T-helper 1 cell treated with Interleukin-12 subunit alpha and Interleukin-12 subunit beta and Interleukin-4 antibody, amounts not matched to agents 30 μg/mL and 1 μg/mL, for 36 hours (primary cell): ENCODE results near the gene ACAD11.
"Not testable (repeated sequence)": the region's sequence is repeated elsewhere in the genome, so short reads cannot be mapped to it uniquely, and the experiment has no call there.

Source experiments
- H3K27ac Mint-ChIP-seq: one replicate; pipeline ENCODE4 v1.8.0; 2021; ENCODE audit warnings: mild to moderate bottlenecking, mixed read lengths
- H3K27me3 Mint-ChIP-seq: one replicate; pipeline ENCODE4 v1.8.0; 2021; ENCODE audit warnings: low read depth, mixed read lengths
- H3K36me3 Mint-ChIP-seq: one replicate; pipeline ENCODE4 v1.8.0; 2021; ENCODE audit warnings: low read depth, mixed read lengths
- H3K4me1 Mint-ChIP-seq: one replicate; pipeline ENCODE4 v1.8.0; 2021; ENCODE audit warnings: low read depth, mixed read lengths
- H3K4me3 Mint-ChIP-seq: one replicate; pipeline ENCODE4 v1.8.0; 2021; ENCODE audit warnings: mild to moderate bottlenecking, moderate library complexity, mixed read lengths
- H3K9me3 Mint-ChIP-seq: one replicate; pipeline ENCODE4 v1.8.0; 2021; ENCODE audit warnings: mixed read lengths

ACAD11 gene

GRCh38 chr3:132637590-132637989 is 22.0 kb downstream of the ACAD11 start:
- no peaks in the 10 kb centered on the region for H3K4me1 Mint-ChIP-seq
- H3K27ac Mint-ChIP-seq: no peak overlapping the region

GRCh38 chr3:132635052-132635451 is 24.6 kb downstream of the ACAD11 start:
- Mint-ChIP-seq H3K9me3 (no peaks in the 10 kb centered on the region), H3K27me3 (no peaks in the 10 kb centered on the region), H3K27ac (no peak overlapping the region), H3K36me3 (peaks cover 13% of the 10 kb centered on the region), H3K4me3 (no peak overlapping the region), H3K4me1 (no peaks in the 10 kb centered on the region)

More at GRCh38 chr3:132637590-132637989, 22.0 kb downstream of the ACAD11 start:
- H3K9me3 Mint-ChIP-seq: no peaks in the 10 kb centered on the region
- H3K27me3 Mint-ChIP-seq: no peaks in the 10 kb centered on the region
- peaks cover 17% of the 10 kb centered on the region for H3K36me3 Mint-ChIP-seq
- no peak overlapping the region for H3K4me3 Mint-ChIP-seq

GRCh38 chr3:132630612-132631011 is 29.0 kb downstream of the ACAD11 start:
- Mint-ChIP-seq H3K27ac (no peak overlapping the region), H3K36me3 (peaks cover 23% of the 10 kb centered on the region)

GRCh38 chr3:132629928-132630327 is 29.7 kb downstream of the ACAD11 start:
- peaks cover 23% of the 10 kb centered on the region for H3K36me3 Mint-ChIP-seq
- H3K27ac Mint-ChIP-seq: no peak overlapping the region
- H3K9me3 Mint-ChIP-seq: no peaks in the 10 kb centered on the region
- no peaks in the 10 kb centered on the region for H3K27me3 Mint-ChIP-seq
- no peak overlapping the region for H3K4me3 Mint-ChIP-seq
- peaks cover 4% of the 10 kb centered on the region for H3K4me1 Mint-ChIP-seq

More at GRCh38 chr3:132630612-132631011, 29.0 kb downstream of the ACAD11 start:
- Mint-ChIP-seq H3K4me1 (peaks cover 4% of the 10 kb centered on the region), H3K27me3 (no peaks in the 10 kb centered on the region), H3K4me3 (no peak overlapping the region), H3K9me3 (no peaks in the 10 kb centered on the region)

- Mint-ChIP-seq H3K4me1 (peaks cover 4% of the 10 kb centered on the region), H3K4me3 (no peak overlapping the region), H3K27me3 (no peaks in the 10 kb centered on the region), H3K27ac (no peak overlapping the region), H3K36me3 (peaks cover 21% of the 10 kb centered on the region), H3K9me3 (no peaks in the 10 kb centered on the region)
Measured at GRCh38 chr3:132628157-132628556, 31.5 kb downstream of the ACAD11 start.

GRCh38 chr3:132626955-132627354 is 32.7 kb downstream of the ACAD11 start:
- Mint-ChIP-seq H3K27ac (no peak overlapping the region), H3K9me3 (no peaks in the 10 kb centered on the region), H3K4me1 (peaks cover 4% of the 10 kb centered on the region), H3K4me3 (no peak overlapping the region), H3K36me3 (peaks cover 17% of the 10 kb centered on the region), H3K27me3 (no peaks in the 10 kb centered on the region)

GRCh38 chr3:132625613-132626012 is 34.0 kb downstream of the ACAD11 start:
- H3K4me1 Mint-ChIP-seq: peaks cover 5% of the 10 kb centered on the region
- no peaks in the 10 kb centered on the region for H3K27me3 Mint-ChIP-seq
- H3K9me3 Mint-ChIP-seq: no peaks in the 10 kb centered on the region
- no peak overlapping the region for H3K4me3 Mint-ChIP-seq
- no peak overlapping the region for H3K27ac Mint-ChIP-seq
- H3K36me3 Mint-ChIP-seq: peaks cover 19% of the 10 kb centered on the region

GRCh38 chr3:132624790-132625189 is 34.8 kb downstream of the ACAD11 start:
- Mint-ChIP-seq H3K36me3 (peaks cover 18% of the 10 kb centered on the region), H3K4me3 (no peak overlapping the region), H3K27me3 (no peaks in the 10 kb centered on the region), H3K4me1 (peaks cover 4% of the 10 kb centered on the region), H3K27ac (no peak overlapping the region), H3K9me3 (no peaks in the 10 kb centered on the region)

GRCh38 chr3:132623646-132624045 is 36.0 kb downstream of the ACAD11 start:
- Mint-ChIP-seq H3K27ac (no peak overlapping the region), H3K27me3 (no peaks in the 10 kb centered on the region), H3K9me3 (no peaks in the 10 kb centered on the region), H3K36me3 (peaks cover 15% of the 10 kb centered on the region), H3K4me1 (peaks cover 2% of the 10 kb centered on the region), H3K4me3 (no peak overlapping the region)

GRCh38 chr3:132622761-132623160 is 36.8 kb downstream of the ACAD11 start:
- no peaks in the 10 kb centered on the region for H3K9me3 Mint-ChIP-seq
- H3K27me3 Mint-ChIP-seq: no peaks in the 10 kb centered on the region
- no peak overlapping the region for H3K4me3 Mint-ChIP-seq
- peaks cover 14% of the 10 kb centered on the region for H3K36me3 Mint-ChIP-seq
- H3K27ac Mint-ChIP-seq: no peak overlapping the region
- peaks cover 2% of the 10 kb centered on the region for H3K4me1 Mint-ChIP-seq

GRCh38 chr3:132622148-132622547 is 37.5 kb downstream of the ACAD11 start:
- peaks cover 15% of the 10 kb centered on the region for H3K36me3 Mint-ChIP-seq
- peaks cover 2% of the 10 kb centered on the region for H3K4me1 Mint-ChIP-seq
- no peaks in the 10 kb centered on the region for H3K9me3 Mint-ChIP-seq
- H3K4me3 Mint-ChIP-seq: no peak overlapping the region
- H3K27ac Mint-ChIP-seq: no peak overlapping the region
- H3K27me3 Mint-ChIP-seq: no peaks in the 10 kb centered on the region

GRCh38 chr3:132616780-132617179 is 42.8 kb downstream of the ACAD11 start:
- Mint-ChIP-seq H3K9me3 (peaks cover 8% of the 10 kb centered on the region), H3K27me3 (no peaks in the 10 kb centered on the region), H3K27ac (no peak overlapping the region), H3K4me3 (no peak overlapping the region), H3K4me1 (peaks cover 2% of the 10 kb centered on the region), H3K36me3 (peaks cover 19% of the 10 kb centered on the region)

GRCh38 chr3:132615881-132616280 is 43.7 kb downstream of the ACAD11 start:
- Mint-ChIP-seq H3K27ac (no peak overlapping the region), H3K9me3 (peaks cover 8% of the 10 kb centered on the region), H3K27me3 (no peaks in the 10 kb centered on the region), H3K4me1 (no peaks in the 10 kb centered on the region), H3K4me3 (no peak overlapping the region), H3K36me3 (peaks cover 17% of the 10 kb centered on the region)

- peaks cover 17% of the 10 kb centered on the region for H3K36me3 Mint-ChIP-seq
- H3K9me3 Mint-ChIP-seq, H3K27me3 Mint-ChIP-seq, H3K4me3 Mint-ChIP-seq, H3K4me1 Mint-ChIP-seq, H3K27ac Mint-ChIP-seq: not testable (repeated sequence)
Measured at GRCh38 chr3:132615301-132615700, 44.3 kb downstream of the ACAD11 start.

- H3K4me3 Mint-ChIP-seq, H3K9me3 Mint-ChIP-seq, H3K27ac Mint-ChIP-seq, H3K27me3 Mint-ChIP-seq, H3K4me1 Mint-ChIP-seq: not testable (repeated sequence)
- peaks cover 21% of the 10 kb centered on the region for H3K36me3 Mint-ChIP-seq
Measured at GRCh38 chr3:132606620-132607019, 53.0 kb downstream of the ACAD11 start.

GRCh38 chr3:132606085-132606484 is 53.5 kb downstream of the ACAD11 start:
- no peaks in the 10 kb centered on the region for H3K4me1 Mint-ChIP-seq
- no peak overlapping the region for H3K27ac Mint-ChIP-seq
- no peak overlapping the region for H3K4me3 Mint-ChIP-seq
- peaks cover 21% of the 10 kb centered on the region for H3K36me3 Mint-ChIP-seq
- no peaks in the 10 kb centered on the region for H3K27me3 Mint-ChIP-seq
- H3K9me3 Mint-ChIP-seq: peaks cover 4% of the 10 kb centered on the region
